ENCODE results near the gene CBFB.
A peak's percentile ranks its signal among the peaks of the same experiment; 100 is the strongest.
"Not testable (repeated sequence)": the region's sequence is repeated elsewhere in the genome, so short reads cannot be mapped to it uniquely, and the experiment has no call there.

Gene CBFB

GRCh38 chr16:67028696-67029253 is at the start of gene CBFB:
Gene CBFB, plus strand, starts transcription at chr16:67029149. Its CDS starts 259 bp downstream, at chr16:67029408.
- peak; percentile 97 for DNase-seq

- DNase-seq = no peak
These were observed 45.9 kb upstream of the CBFB start for GRCh38 chr16:66983033-66983432.

- DNase-seq = peak; percentile 87
These were observed 44.0 kb upstream of the CBFB start for GRCh38 chr16:66984892-66985311.

GRCh38 chr16:66986559-66986958 is 42.4 kb upstream of the CBFB start:
- DNase-seq = no peak

GRCh38 chr16:66988197-66988788 is 40.7 kb upstream of the CBFB start, which contains the start of gene CES4A:
Gene CES4A, plus strand, starts transcription at chr16:66988589. Its CDS starts 184 bp downstream, at chr16:66988773.
- no peak for DNase-seq

- no peak for DNase-seq
These were observed 37.3 kb upstream of the CBFB start for GRCh38 chr16:66991545-66992077.

- not testable (repeated sequence) for DNase-seq
These were observed 35.4 kb upstream of the CBFB start for GRCh38 chr16:66993558-66993957.

- DNase-seq = no peak
These were observed 32.5 kb upstream of the CBFB start for GRCh38 chr16:66996324-66996982.

GRCh38 chr16:66996983-66997358 is 32.0 kb upstream of the CBFB start:
- DNase-seq = no peak

GRCh38 chr16:67000384-67001351 is 28.3 kb upstream of the CBFB start:
- DNase-seq = peak; percentile 67

- DNase-seq = no peak
These were observed 27.2 kb upstream of the CBFB start for GRCh38 chr16:67001726-67002125.

- DNase-seq = no peak
These were observed 21.9 kb upstream of the CBFB start for GRCh38 chr16:67006930-67007658.

GRCh38 chr16:67009158-67009557 is 19.8 kb upstream of the CBFB start:
- no peak for DNase-seq

- DNase-seq = no peak
These were observed 17.7 kb upstream of the CBFB start for GRCh38 chr16:67011274-67011673.

GRCh38 chr16:67013233-67013822 is 15.6 kb upstream of the CBFB start:
- DNase-seq = no peak

GRCh38 chr16:67013823-67014633 is 14.9 kb upstream of the CBFB start:
- DNase-seq = peak; percentile 85

GRCh38 chr16:67014634-67015312 is 14.2 kb upstream of the CBFB start:
- DNase-seq = no peak

- DNase-seq = peak; percentile 28
These were observed 13.6 kb upstream of the CBFB start for GRCh38 chr16:67015313-67015731.

- no peak for DNase-seq
These were observed 12.8 kb upstream of the CBFB start for GRCh38 chr16:67016143-67016542.

All from activated CD4-positive, alpha-beta T cell treated with anti-CD3 and anti-CD28 coated beads, Interleukin-2, Interleukin-6, amounts not matched to agents 100 ng/mL and 50 ng/mL, durations not matched to agents 16 hours and 8 hours (primary cell).